NCI-H526 (cell line): Measurements from ENCODE around the gene GLIPR1.
A peak's percentile ranks its signal among the peaks of the same experiment; 100 is the strongest.
"Not testable (repeated sequence)": the region's sequence is repeated elsewhere in the genome, so short reads cannot be mapped to it uniquely, and the experiment has no call there.

Experiments used
- DNase-seq, 2 experiments: peaks; one replicate each; lab custom pipeline; 2025; lab: John Stamatoyannopoulos, UW

Gene GLIPR1

DNA sequence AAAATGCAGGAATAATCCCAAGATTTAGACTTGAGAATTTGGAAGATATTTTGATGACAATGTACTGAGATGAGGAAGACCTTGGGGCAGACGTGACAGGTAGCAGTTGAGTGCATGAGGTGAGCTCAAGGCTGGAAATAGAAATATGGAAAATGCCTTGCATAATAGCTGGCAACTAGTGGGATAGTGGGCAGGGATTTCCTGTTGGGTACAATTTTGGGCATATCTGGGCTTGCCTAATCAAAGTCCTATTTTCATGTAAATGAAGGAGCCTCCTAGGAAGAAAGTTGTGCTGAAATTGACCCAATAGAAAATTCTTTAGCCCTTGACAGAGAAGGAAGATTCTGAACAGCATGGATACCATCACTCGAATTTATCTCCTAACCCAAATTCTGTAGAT is 6.4 kb upstream of the GLIPR1 start:
- no peak for DNase-seq

DNA sequence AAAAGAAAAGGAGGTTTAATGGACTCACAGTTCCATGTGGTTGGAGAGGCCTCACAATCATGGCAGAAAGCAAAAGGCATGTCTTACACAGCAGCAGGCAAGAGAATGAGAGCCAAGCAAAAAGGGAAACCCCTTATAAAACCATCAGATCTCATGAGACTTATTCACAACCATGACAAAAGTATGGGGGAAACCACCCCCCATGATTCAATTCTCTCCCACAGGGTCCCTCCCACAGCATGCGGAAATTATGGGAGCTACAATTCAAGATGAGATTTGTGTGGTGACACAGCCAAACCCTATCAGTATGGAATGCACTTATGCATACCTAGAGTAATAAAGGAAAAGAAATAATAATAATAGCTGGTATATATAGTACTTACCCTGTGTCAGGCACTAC is 4.5 kb upstream of the GLIPR1 start:
- DNase-seq = no peak

DNA sequence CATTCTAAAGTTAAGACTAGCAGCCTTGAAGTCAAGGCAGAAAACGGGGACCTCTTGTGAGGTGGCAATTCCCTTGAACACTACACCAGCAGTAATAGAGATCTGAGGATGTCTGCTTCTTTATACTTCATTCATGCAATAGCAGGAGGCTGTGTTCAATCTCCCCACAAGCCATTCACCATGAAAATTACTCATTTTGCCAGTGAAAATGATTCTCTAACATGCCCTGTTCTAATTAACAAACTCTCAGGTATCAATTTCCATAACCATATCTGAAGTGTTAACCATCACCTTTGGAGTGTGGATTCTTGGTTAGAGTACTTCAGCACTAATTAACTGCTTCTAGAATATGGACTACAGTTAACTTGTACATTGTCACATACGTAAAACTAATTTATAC is 3.4 kb upstream of the GLIPR1 start:
- no peak for DNase-seq

DNA sequence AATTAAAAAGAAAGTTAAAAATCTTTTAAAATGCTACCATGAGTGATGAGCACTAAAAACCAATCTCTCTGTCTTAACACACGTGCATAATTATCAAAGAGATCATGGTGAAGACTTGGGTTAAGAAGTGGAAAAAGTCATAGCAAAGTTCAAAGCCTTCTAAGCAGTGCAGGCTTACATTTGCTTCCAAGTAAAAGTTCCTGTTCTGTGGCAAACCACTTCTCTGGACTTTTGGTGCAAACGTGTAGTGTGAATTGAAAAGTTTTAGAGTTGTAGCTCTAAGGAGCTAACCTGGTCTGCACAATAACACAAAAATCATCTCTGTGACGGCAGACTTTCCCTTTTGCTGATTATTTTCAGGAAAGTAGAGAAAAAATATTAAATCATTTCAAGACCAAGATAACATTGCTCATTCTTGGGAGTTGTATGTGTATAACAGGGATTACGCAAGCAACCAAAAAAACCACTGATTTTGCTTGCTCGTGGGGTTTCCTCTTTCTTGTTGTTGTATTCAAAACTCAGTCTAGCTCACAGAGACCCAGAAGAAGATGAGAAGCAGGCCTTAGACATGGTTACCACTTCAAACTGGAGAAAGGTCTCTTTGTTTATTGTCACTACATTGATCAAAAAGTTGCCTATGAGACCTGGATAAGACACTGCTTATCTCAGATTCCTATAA is 2.3 kb upstream of the GLIPR1 start:
- DNase-seq = no peak

DNA sequence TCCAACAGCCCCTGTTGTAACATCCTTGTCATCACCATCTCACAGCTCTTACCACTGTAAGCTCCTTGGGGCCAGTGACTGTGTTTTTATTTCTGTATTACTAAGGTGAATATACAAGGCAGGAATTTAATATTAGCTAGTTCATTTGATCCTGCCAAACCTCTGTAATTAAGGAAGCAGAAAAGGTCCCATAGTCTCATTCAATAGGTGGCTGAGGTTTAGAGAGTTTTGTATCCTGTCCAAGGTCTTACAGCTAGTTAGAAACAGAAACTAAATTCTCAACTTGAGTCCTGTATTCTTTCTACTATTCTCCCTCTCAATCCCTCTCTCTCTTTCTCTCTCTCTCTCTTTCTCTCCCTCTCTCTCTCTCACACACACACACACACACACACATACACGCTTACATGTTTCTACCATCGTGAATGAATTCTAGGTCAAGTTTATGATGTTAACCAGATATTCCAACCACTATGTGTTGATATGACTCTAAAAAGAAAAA is 543 bp upstream of the GLIPR1 start:
- no peak for DNase-seq

DNA sequence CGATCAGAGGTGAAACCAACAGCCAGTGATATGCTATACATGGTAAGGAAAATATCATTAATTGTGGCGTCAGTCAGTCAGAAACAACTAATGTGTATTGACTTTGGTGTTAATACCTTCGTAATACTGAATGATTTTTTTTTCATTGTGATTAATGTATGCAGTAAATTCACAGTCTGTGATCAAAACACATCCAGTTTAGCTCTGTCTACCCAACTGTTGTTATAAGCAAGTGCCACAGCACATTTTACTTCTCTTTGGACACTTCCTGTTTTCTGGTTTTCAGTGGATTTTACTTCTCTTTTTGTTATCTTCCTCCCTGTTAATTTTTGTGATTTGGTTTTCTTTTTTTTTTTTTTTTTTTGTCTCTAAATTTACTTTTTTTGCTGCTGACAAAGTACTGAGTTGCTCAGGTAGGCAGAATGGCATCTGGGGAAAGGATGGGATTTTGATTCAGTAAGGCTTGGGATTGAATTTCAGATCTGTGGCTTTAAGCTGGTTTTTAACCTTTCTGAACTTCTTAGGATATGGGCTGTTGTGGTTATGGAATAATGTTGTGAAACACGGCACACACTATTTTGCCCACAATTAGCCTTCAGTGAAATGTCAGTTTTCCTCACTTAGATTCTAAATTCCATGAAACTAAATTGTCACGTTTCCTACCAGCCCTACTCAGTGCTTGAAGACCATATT is 604 bp downstream of the GLIPR1 start:
- no peak for DNase-seq

DNA sequence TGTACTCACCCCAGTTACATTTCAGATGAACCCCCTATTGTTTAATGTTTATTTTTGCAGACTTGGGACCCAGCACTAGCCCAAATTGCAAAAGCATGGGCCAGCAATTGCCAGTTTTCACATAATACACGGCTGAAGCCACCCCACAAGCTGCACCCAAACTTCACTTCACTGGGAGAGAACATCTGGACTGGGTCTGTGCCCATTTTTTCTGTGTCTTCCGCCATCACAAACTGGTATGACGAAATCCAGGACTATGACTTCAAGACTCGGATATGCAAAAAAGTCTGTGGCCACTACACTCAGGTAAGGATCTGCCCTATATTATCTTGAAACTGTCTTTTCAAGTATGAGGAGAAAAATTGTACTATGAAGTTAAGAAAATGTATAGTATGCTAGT is 1.2 kb downstream of the GLIPR1 start:
- DNase-seq = no peak

DNA sequence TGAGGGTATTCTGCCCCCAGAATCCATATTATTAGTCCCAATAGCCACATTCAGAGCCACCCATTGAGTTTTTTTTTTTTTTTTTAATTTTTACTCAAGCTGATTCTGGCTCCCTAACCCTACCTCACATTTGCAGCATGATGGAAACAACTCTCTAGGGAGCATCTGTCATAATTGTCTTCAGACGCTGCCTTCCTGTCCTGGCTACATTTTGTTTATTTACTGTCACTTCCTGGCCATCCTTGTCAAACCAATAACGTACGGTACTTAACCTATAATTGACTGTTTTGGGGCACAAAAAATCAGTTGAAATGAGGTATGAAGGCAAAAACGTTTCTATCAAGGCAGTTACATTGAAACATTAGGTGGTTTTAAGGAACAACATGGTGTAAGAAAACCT is 2.1 kb downstream of the GLIPR1 start:
- DNase-seq = no peak

DNA sequence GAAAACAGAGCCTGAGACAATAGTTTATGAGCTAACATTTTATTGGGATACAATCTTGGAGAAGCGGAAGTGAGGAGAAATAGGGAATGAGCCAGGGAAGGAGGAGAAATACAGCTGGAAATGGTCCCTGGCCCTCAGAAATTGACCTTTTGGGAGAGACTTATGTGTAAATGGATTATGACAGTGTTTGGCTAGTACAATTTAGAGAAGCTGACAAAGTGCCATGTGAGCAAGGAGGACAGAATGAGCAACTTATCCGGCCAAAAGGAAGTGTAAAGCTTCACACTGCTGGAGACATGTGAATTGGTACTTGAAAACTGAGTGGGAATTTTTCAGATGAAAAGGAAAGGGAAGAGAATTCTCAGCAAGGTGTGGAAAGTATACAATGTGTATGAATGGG is 2.9 kb downstream of the GLIPR1 start:
- DNase-seq = no peak

DNA sequence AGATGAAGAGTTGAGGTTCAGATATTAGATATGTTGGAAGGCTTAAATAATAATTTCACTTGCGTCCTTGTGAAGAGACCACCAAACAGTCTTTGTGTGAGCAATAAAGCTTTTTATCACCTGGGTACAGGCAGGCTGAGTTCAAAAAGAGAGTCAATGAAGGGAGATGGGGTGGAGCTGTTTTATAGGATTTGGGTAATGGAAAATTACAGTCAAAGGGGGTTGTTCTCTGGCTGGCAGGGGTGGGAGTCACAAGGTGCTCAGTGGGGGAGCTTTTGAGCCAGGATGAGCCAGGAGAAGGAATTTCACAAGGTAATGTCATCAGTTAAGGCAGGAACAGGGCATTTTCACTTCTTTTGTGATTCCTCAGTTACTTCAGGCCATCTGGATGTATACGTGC is 3.9 kb downstream of the GLIPR1 start:
- not testable (repeated sequence) for DNase-seq

DNA sequence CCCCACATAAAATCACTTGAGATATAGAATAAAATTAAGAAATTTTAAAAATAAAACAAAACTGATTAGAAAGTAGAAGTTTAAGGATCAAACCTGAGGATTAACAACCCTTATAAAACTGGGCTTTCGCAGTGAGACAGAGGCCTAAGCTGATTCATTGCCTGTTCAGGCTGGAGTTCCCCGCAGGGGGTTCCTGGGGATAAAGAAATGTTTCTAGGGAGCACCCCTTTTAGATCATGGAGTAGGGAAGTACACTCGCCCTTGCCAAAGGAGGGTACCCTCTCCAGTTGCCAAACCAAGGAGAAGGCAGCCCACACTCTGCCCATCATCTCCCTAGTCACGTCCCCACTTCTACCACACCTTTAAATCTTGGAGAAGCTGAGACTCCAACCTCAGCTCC is 6.8 kb downstream of the GLIPR1 start:
- DNase-seq = no peak

DNA sequence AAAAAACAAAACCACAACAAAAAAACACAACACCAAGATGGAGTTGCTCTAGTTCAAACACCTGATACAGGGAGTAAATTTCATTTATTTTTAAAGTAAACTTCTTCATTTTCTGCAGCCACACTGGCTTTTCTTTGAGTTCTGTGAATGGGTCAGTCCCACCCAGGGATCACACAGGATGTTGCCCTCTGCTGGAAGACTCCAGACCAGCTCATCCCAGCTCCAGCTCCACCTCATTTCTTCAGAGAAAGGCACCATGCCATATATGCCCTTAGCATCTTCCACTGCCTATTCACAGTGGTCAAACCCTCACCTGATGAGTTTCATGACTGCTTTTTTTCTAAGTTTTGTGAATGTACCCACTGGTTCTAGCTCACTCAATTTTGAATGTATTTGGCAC is 8.0 kb downstream of the GLIPR1 start:
- DNase-seq = peak in 1 of 2 experiments; percentile 17

DNA sequence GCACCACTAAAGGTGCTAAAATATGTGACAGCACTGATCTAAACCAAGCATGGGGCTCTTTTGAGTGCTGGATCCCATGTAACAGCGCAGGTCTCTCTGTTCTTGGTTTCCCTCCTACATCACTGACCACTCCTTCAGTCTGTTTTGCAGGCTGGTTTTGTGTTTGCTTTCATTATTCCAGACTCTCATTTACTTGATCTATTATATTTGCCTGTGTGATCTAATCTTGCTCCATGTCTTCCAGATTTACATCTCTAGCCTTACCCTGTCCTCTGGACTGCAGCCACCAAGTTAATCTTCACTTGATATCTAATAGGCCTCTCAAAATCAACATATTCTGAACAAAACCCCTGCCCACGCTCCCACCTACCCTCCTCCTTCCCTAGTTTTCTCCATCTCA is 8.6 kb downstream of the GLIPR1 start:
- DNase-seq = no peak

DNA sequence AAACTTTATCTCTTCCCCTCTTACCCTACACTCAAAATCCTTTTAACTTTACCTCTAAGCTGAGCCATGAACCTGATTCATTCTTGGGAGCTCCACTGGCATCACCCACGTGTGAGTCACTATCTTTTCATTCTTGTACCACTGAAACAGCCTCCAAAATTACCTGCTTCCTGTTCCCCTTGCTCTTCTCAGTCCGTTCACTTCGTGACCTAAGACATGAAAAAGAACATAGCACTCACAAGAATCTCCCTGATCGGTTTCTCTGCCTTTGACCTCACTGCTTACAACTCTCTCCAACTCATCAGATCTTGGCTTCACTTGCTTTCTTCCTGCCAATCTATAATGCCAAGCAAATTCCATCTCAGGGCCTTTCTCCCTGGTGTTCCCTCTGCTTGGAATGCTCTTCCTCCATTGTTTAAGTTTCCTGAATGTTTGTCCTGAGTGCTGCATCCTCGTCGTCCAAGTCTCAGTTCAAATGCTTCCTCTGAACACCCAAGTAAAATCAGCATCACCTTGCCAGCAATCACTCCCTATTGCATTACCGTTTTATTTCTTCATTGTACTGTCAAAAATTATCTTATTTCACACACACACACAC is 9.2 kb downstream of the GLIPR1 start:
- DNase-seq = no peak

DNA sequence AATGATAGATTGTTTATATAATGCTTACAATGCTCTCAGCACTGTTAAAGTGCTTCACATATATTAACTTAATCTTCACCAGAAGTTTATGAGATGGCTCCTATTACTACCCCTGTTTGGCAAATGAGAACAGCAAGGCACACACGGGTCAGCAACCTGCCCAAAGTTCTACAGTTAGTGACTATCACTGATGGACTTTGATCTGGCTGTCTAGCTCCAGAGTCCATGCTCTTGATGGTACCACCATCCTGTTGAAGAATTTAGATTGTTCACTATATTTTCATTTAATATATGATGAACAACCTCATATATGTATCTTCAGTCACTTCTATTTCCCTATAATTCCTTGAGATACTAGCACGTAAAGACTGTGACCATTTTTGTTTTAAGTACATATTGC is 10.6 kb downstream of the GLIPR1 start:
- DNase-seq = no peak

DNA sequence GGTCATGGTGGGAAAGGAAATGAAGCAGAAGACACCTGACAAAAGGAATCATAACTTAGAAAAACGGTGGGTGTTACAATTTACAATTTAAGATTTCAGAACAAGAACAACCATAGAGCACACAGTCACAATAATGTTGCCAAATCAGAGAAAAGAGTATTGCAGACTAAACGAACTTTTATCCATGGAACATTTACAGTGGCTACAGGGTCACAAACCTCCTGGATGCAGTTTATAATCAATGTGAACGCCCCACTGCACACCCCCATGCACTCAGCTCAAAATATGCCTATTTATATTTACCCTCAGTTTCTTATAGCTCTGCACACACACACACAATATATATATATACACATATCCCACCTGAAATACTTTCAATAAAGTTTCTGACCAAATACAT is 22.9 kb downstream of the GLIPR1 start:
- no peak for DNase-seq

DNA sequence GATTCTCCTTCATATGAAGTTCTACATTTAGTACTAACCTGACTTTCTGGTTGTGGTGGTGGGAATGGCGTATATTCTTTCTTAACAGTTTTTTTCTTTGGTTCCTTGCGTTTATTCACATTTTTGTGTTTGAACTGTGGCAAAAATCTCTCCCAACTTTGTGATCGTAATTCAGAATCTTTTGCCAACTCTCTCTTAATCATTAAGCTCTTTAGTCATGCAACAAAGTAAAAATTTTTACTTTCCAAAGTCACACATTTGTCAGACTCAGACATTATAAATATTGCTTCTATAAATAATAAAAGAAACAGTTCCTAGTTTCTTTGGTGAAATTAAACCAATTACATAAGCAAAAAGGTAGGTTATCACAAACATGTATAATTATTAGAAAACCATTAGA is 23.3 kb downstream of the GLIPR1 start:
- DNase-seq = no peak

DNA sequence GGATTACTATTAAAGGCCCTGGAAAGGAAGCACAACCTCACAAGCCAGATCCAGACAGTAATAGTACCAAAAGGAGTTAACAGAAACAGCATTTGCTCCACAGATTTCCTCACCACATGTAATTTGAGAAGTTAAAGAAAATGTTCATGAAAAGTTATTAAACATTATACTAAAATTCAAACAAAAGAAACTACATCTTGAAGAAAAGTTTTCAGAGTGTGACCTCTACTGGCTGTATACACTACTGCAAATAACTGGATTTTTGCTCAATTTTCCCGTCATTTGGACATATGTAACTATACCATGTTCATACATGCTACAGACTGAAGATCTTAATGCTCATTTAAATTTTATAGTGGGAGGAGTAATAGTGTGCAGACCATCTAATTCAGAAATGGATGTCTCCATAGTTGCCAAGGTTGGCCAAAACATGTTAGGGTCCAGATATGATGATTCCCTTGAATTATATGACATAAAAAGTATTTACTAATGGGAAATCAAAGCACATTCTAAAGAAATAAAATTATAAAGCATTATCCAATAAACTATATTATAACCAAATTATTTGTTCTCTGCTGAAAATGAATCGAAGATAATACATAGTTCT is 25.3 kb downstream of the GLIPR1 start:
- no peak for DNase-seq

DNA sequence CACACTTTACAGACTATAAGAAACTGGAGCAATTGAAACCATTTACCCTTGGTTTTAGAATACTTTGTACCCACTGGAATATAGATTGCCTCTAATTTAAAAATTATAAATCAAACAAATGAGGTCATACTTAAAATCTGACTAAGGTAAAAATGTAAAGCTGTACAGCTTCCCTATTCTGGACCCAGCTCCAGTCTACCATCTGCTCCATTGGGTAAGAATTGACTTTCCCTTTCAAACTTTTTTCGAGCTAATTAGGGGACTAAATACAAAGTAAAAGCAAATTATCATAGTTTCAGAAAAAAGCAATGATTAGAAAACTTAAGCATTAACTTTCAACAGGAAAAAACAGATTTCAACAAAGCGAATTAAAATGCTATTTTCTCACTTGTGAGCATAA is 26.5 kb downstream of the GLIPR1 start:
- DNase-seq = no peak

DNA sequence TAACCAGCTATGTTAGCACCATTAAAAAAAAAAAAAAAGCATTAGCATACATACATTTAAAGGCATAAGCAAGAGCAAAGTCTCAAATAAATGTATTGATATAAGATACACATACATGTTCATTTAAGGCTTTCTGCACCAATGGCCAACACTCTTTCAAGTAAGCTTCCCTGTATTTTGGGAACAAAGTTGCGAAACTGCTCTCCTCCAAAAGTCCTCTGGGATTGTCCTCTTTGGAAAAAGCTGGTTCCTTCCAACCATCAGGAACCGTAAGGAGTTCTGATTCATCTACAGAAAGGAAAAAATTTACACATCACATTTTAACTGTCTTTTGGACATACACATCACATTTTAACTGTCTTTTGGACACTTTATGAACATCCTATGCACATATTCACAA is 27.6 kb downstream of the GLIPR1 start:
- DNase-seq = no peak

DNA sequence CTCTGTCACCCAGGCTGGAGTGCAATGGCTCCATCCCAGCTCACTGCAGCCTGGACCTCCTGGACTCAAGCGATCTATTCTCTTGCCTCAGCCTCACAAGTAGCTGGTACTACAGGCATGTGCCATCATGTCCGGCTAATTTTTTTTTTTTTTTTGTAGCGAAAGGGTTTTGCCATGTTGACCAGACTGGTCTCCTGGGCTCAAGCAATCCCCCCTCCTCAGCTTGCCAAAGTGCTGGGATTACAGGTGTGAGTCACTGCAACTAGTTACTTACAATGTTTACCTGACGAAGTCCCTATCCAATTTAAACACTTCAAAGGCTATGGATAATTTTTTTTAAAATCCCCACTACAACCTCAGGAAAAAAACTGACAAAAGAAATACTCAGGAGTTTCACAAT is 29.1 kb downstream of the GLIPR1 start:
- DNase-seq = no peak

DNA sequence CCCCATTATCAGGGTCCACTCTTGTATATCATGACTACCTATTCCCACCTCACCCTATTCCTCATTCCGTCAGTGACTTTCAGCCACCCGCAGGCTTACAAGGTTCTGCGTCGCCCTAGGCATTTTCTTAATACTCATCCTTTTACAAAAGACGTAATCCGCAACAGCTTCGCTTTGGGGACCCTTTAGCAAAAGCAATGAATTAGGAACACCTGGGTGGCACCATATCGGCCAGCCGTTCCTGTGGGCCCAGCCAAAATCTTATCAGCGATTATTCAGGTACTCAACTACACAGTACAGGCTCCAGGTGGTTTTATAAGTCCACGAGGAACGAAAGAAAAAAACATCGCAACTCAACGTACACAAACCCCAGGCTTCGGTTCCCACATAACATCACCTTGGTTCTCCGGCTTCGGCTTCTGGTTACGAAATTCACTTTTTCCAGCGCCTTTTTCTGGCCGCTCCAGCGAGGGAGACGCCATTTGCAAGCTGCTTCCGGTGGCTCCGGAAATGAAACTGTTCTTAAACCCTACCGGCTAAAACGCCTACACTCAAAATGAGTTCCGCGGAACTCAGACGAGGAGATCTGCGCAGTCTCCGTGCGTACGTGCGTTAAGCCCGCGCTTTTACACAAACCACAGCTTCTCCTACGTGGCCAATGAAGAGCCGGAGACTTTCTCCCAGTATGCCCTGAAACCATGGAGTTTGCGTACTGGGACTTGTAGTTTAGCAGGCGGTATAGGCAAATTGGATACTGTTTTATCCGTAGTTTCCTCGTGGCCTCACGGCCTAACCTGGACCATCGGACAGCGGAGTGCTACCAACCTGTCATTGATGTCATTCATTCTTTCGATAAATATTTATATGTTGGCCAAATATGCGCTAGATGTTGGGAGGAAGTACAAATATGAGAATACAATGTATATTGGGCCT is 30.8 kb downstream of the GLIPR1 start, which contains the start of gene KRR1:
Gene KRR1, minus strand, starts transcription at position 494 of the 933 bp plus-strand sequence. Its CDS starts 12 bp downstream, at position 482.
- DNase-seq = peak; percentile 98
